H1 (cell line): ENCODE measurements around the gene PTCH2.
"Not testable (repeated sequence)": the region's sequence is repeated elsewhere in the genome, so short reads cannot be mapped to it uniquely, and the experiment has no call there.

Experiments used
- BRCA1 ChIP-seq: IDR thresholded peaks from 2 replicates; pipeline ENCODE4 v1.6.1; 2012; ENCODE audit warnings: low read depth, low read length, improper control_type of control experiment
- EZH2 ChIP-seq: fragments of 200-600 bp; sonication (generic); IDR thresholded peaks from 2 replicates; pipeline ENCODE4 v1.7.1; 2012; ENCODE audit warnings: low read depth, mild to moderate bottlenecking, moderate library complexity, low read length, inconsistent platforms; ENCODE audit not compliant: severe bottlenecking
- POLR2A ChIP-seq, 2 experiments: IDR thresholded peaks; 1 replicate in 1 of 2; 2 replicates in 1 of 2; pipeline ENCODE4 v1.6.1; 2011; ENCODE audit warnings: low read depth in 2 of 2, low read length in 2 of 2, mild to moderate bottlenecking in 2 of 2; ENCODE audit errors: control extremely low read depth in 1 of 2
- RFX5 ChIP-seq: IDR thresholded peaks from 2 replicates; pipeline ENCODE4 v1.6.1; 2011; ENCODE audit warnings: low read depth, low read length, improper control_type of control experiment, borderline replicate concordance
- TF ChIP-seq, protein P1 (sequence below), 3 experiments: IDR thresholded peaks; 1 replicate in 2 of 3; 2 replicates in 1 of 3; pipeline versions ENCODE4 v1.5.1 to v1.6.1; 2011; ENCODE audit warnings: low read length in 3 of 3, mild to moderate bottlenecking in 3 of 3, inconsistent platforms in 2 of 3, low read depth in 1 of 3, moderate library complexity in 1 of 3; ENCODE audit not compliant: insufficient read depth in 1 of 3; ENCODE audit errors: control extremely low read depth in 1 of 3

DNA sequence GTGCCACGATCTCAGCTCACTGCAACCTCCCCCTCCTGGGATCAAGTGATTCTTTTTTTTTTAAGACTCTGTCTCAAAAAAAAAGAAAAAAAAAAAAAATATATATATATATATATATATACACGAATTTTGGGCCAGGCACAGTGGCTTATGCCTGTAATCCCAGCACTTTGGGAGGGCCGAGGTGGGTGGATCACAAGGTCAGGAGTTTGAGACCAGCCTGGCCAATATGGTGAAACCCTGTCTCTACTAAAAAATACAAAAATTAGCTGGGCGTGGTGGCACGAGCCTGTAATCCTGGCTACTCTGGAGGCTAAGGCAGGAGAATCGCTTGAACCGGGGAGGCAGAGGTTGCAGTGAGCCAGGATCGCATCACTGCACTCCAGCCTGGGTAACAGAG lies 45.2 kb downstream of the PTCH2 start:
- TF ChIP-seq, protein P1, sequence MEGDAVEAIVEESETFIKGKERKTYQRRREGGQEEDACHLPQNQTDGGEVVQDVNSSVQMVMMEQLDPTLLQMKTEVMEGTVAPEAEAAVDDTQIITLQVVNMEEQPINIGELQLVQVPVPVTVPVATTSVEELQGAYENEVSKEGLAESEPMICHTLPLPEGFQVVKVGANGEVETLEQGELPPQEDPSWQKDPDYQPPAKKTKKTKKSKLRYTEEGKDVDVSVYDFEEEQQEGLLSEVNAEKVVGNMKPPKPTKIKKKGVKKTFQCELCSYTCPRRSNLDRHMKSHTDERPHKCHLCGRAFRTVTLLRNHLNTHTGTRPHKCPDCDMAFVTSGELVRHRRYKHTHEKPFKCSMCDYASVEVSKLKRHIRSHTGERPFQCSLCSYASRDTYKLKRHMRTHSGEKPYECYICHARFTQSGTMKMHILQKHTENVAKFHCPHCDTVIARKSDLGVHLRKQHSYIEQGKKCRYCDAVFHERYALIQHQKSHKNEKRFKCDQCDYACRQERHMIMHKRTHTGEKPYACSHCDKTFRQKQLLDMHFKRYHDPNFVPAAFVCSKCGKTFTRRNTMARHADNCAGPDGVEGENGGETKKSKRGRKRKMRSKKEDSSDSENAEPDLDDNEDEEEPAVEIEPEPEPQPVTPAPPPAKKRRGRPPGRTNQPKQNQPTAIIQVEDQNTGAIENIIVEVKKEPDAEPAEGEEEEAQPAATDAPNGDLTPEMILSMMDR (IDR thresholded peaks at IDR 0.05; ENCODE audit: control extremely low read depth in 1 of 3, insufficient read depth in 1 of 3, low read depth in 1 of 3, low read length in 3 of 3) = not testable (repeated sequence)
- not testable (repeated sequence) for TF ChIP-seq EZH2; RFX5; POLR2A (IDR thresholded peaks at IDR 0.05; ENCODE audit: control extremely low read depth in 1 of 2, low read depth in 2 of 2, low read length in 2 of 2); BRCA1
